ENCODE data around the gene ZCCHC3. TPM values are rescaled to one million over a fixed set of nuclear protein-coding genes. Genes with fewer than 3 reads are reported as not detected.
A peak's percentile ranks its signal among the peaks of the same experiment; 100 is the strongest.

ZCCHC3 gene
- total and polyA plus RNA-seq, 8 donors: 4.2 to 10.7 (median 6.2) TPM

- Histone ChIP-seq H3K4me1 (no peaks in the 10 kb centered on the region), H3K9me3 (no peaks in the 10 kb centered on the region), H3K27ac (no peak overlapping the region), H3K4me3 (no peak overlapping the region), H3K27me3 (no peaks in the 10 kb centered on the region), H3K36me3 (no peaks in the 10 kb centered on the region)
- DNase-seq (no peak), FAIRE-seq (no peak), ATAC-seq (no peak)
- TF ChIP-seq CTCF (IDR thresholded peaks at IDR 0.05): no peak
- WGBS, 2 donors: 45 to 48% methylated on average over 4 of the region's 4 CpGs
- intact Hi-C loops (cut with DNase I): no loop called here
Observed at GRCh38 chr20:258269-258858, 39.0 kb upstream of the ZCCHC3 start.

GRCh38 chr20:258963-259362, 38.4 kb upstream of the ZCCHC3 start:
- Histone ChIP-seq H3K36me3 (no peaks in the 10 kb centered on the region), H3K9me3 (no peaks in the 10 kb centered on the region), H3K4me3 (no peak overlapping the region), H3K4me1 (no peaks in the 10 kb centered on the region), H3K27ac (no peak overlapping the region), H3K27me3 (no peaks in the 10 kb centered on the region)
- FAIRE-seq (no peak), DNase-seq (no peak), ATAC-seq (peak in 1 of 4 donors; percentile 37)
- TF ChIP-seq CTCF (IDR thresholded peaks at IDR 0.05): no peak
- 45 to 56% methylated on average over 8 of the region's 8 CpGs for WGBS, 2 donors
- intact Hi-C loops (cut with DNase I): no loop called here

- Histone ChIP-seq H3K27ac (no peak overlapping the region), H3K36me3 (no peaks in the 10 kb centered on the region), H3K27me3 (no peaks in the 10 kb centered on the region), H3K4me3 (no peak overlapping the region), H3K9me3 (no peaks in the 10 kb centered on the region), H3K4me1 (no peaks in the 10 kb centered on the region)
- 54 to 68% methylated on average over 2 of the region's 2 CpGs for WGBS, 2 donors
- no peak for DNase-seq
- TF ChIP-seq CTCF (IDR thresholded peaks at IDR 0.05): no peak
- intact Hi-C loops (cut with DNase I): no loop called here
- no peak for ATAC-seq
- no peak for FAIRE-seq
Observed at GRCh38 chr20:259981-260380, 37.4 kb upstream of the ZCCHC3 start.

GRCh38 chr20:263701-264100, 33.7 kb upstream of the ZCCHC3 start:
- Histone ChIP-seq H3K9me3 (no peaks in the 10 kb centered on the region), H3K36me3 (no peaks in the 10 kb centered on the region), H3K4me3 (no peak overlapping the region), H3K27me3 (no peaks in the 10 kb centered on the region), H3K4me1 (peaks cover 0 to 3% (median 0%) of the 10 kb centered on the region in 3 donors), H3K27ac (no peak overlapping the region)
- FAIRE-seq (no peak), ATAC-seq (no peak), DNase-seq (no peak)
- intact Hi-C loops (cut with DNase I): no loop called here
- WGBS, 2 donors: 45 to 52% methylated on average over 13 of the region's 13 CpGs
- TF ChIP-seq CTCF (IDR thresholded peaks at IDR 0.05): no peak
